IPS-18a (cell line): Measurements from ENCODE around the gene ATP13A5.
A peak's percentile ranks its signal among the peaks of the same experiment; 100 is the strongest.

Experiments
- H3K27ac ChIP-seq: one replicate; pipeline ENCODE4 v1.5.1; 2013; ENCODE audit warnings: low read length
- H3K27me3 ChIP-seq: one replicate; pipeline ENCODE4 v1.6.1; 2013; ENCODE audit warnings: mild to moderate bottlenecking, low read length; ENCODE audit not compliant: control insufficient read depth, insufficient read depth
- H3K36me3 ChIP-seq: one replicate; pipeline ENCODE4 v1.6.1; 2013; ENCODE audit warnings: low read depth, low read length; ENCODE audit not compliant: control insufficient read depth
- H3K4me1 ChIP-seq: one replicate; pipeline ENCODE4 v1.6.1; 2013; ENCODE audit warnings: low read depth, low read length; ENCODE audit not compliant: control insufficient read depth
- H3K4me3 ChIP-seq: one replicate; pipeline ENCODE4 v1.5.1; 2013; ENCODE audit warnings: low read length
- H3K9ac ChIP-seq: one replicate; pipeline ENCODE4 v1.6.1; 2013; ENCODE audit warnings: mild to moderate bottlenecking, low read length, moderate library complexity
- H3K9me3 ChIP-seq: one replicate; pipeline ENCODE4 v1.6.1; 2013; ENCODE audit warnings: low read depth, low read length; ENCODE audit not compliant: control insufficient read depth

The ATP13A5 gene

GRCh38 chr3:193248848-193249468 is 129.6 kb downstream of the ATP13A5 start:
- Histone ChIP-seq H3K9ac (no peak overlapping the region), H3K27me3 (no peaks in the 10 kb centered on the region), H3K4me1 (no peaks in the 10 kb centered on the region), H3K36me3 (no peaks in the 10 kb centered on the region), H3K4me3 (no peak overlapping the region), H3K9me3 (peaks cover 5% of the 10 kb centered on the region), H3K27ac (no peak overlapping the region)

- Histone ChIP-seq H3K9me3 (no peaks in the 10 kb centered on the region), H3K9ac (no peak overlapping the region), H3K4me1 (no peaks in the 10 kb centered on the region), H3K27ac (no peak overlapping the region), H3K36me3 (no peaks in the 10 kb centered on the region), H3K27me3 (peaks cover 20% of the 10 kb centered on the region), H3K4me3 (no peak overlapping the region)
These were observed 135.0 kb downstream of the ATP13A5 start for GRCh38 chr3:193243571-193243970.

GRCh38 chr3:193241716-193242115 is 136.8 kb downstream of the ATP13A5 start:
- Histone ChIP-seq H3K9ac (peak overlapping the region; percentile 27), H3K27ac (no peak overlapping the region), H3K4me3 (peak overlapping the region; percentile 81), H3K36me3 (no peaks in the 10 kb centered on the region), H3K27me3 (peaks cover 20% of the 10 kb centered on the region), H3K4me1 (no peaks in the 10 kb centered on the region), H3K9me3 (no peaks in the 10 kb centered on the region)

- no peaks in the 10 kb centered on the region for H3K4me1 ChIP-seq
- H3K27me3 ChIP-seq: peaks cover 20% of the 10 kb centered on the region
- peak within 1 kb of the TSS; percentile 81 for H3K4me3 ChIP-seq
- peak within 1 kb of the TSS; percentile 58 for H3K9ac ChIP-seq
- no peaks in the 10 kb centered on the region for H3K36me3 ChIP-seq
- no peaks in the 10 kb centered on the region for H3K9me3 ChIP-seq
- no peak within 1 kb of the TSS for H3K27ac ChIP-seq
These were observed 137.5 kb downstream of the ATP13A5 start, which contains the start of gene PLAAT1 for GRCh38 chr3:193240850-193241706. TSS of gene PLAAT1 (plus strand) at chr3:193241222. CDS start at chr3:193255651, 14,429 bp downstream.

GRCh38 chr3:193240436-193240849 is 138.1 kb downstream of the ATP13A5 start:
- H3K4me1 ChIP-seq: no peaks in the 10 kb centered on the region
- H3K4me3 ChIP-seq: peak overlapping the region; percentile 81
- H3K36me3 ChIP-seq: no peaks in the 10 kb centered on the region
- H3K27ac ChIP-seq: no peak overlapping the region
- H3K9me3 ChIP-seq: no peaks in the 10 kb centered on the region
- H3K9ac ChIP-seq: peak overlapping the region; percentile 58
- H3K27me3 ChIP-seq: peaks cover 20% of the 10 kb centered on the region

- Histone ChIP-seq H3K4me3 (no peak overlapping the region), H3K9me3 (no peaks in the 10 kb centered on the region), H3K27ac (no peak overlapping the region), H3K27me3 (peaks cover 9% of the 10 kb centered on the region), H3K36me3 (no peaks in the 10 kb centered on the region), H3K4me1 (no peaks in the 10 kb centered on the region), H3K9ac (no peak overlapping the region)
These were observed 141.5 kb downstream of the ATP13A5 start for GRCh38 chr3:193237030-193237429.

GRCh38 chr3:193236599-193236998 is 142.0 kb downstream of the ATP13A5 start:
- H3K4me3 ChIP-seq: no peak overlapping the region

GRCh38 chr3:193231201-193231600 is 147.4 kb downstream of the ATP13A5 start:
- Histone ChIP-seq H3K27ac (no peak overlapping the region), H3K4me3 (no peak overlapping the region), H3K9ac (no peak overlapping the region), H3K27me3 (no peaks in the 10 kb centered on the region), H3K4me1 (peaks cover 45% of the 10 kb centered on the region), H3K36me3 (no peaks in the 10 kb centered on the region), H3K9me3 (no peaks in the 10 kb centered on the region)

More at GRCh38 chr3:193236599-193236998, 142.0 kb downstream of the ATP13A5 start:
- Histone ChIP-seq H3K36me3 (no peaks in the 10 kb centered on the region), H3K27me3 (peaks cover 4% of the 10 kb centered on the region), H3K27ac (no peak overlapping the region), H3K4me1 (no peaks in the 10 kb centered on the region), H3K9ac (no peak overlapping the region), H3K9me3 (no peaks in the 10 kb centered on the region)

GRCh38 chr3:193230610-193231009 is 147.9 kb downstream of the ATP13A5 start:
- no peak overlapping the region for H3K27ac ChIP-seq
- no peaks in the 10 kb centered on the region for H3K27me3 ChIP-seq
- H3K9me3 ChIP-seq: no peaks in the 10 kb centered on the region
- H3K9ac ChIP-seq: no peak overlapping the region
- no peaks in the 10 kb centered on the region for H3K36me3 ChIP-seq
- peaks cover 49% of the 10 kb centered on the region for H3K4me1 ChIP-seq
- H3K4me3 ChIP-seq: no peak overlapping the region

GRCh38 chr3:193229851-193230420 is 148.6 kb downstream of the ATP13A5 start:
- no peak overlapping the region for H3K9ac ChIP-seq
- H3K4me3 ChIP-seq: no peak overlapping the region
- no peaks in the 10 kb centered on the region for H3K9me3 ChIP-seq
- H3K27me3 ChIP-seq: no peaks in the 10 kb centered on the region
- H3K27ac ChIP-seq: no peak overlapping the region
- peaks cover 49% of the 10 kb centered on the region for H3K4me1 ChIP-seq
- no peaks in the 10 kb centered on the region for H3K36me3 ChIP-seq

- no peak overlapping the region for H3K4me3 ChIP-seq
- H3K36me3 ChIP-seq: no peaks in the 10 kb centered on the region
- H3K27me3 ChIP-seq: no peaks in the 10 kb centered on the region
- H3K9me3 ChIP-seq: no peaks in the 10 kb centered on the region
- H3K4me1 ChIP-seq: peaks cover 49% of the 10 kb centered on the region
- no peak overlapping the region for H3K27ac ChIP-seq
- H3K9ac ChIP-seq: no peak overlapping the region
These were observed 150.3 kb downstream of the ATP13A5 start for GRCh38 chr3:193228206-193228605.
